GM19455 (cell line): ENCODE data around the gene P3H3.

ENCODE experiments used
- ATAC-seq: cut with Tn5 transposase; IDR thresholded peaks from one replicate; pipeline ENCODE4 v1.9.1; 2021; ENCODE audit not compliant: unreplicated experiment

The P3H3 gene

GRCh38 chr12:6796576-6796975 is 31.6 kb upstream of the P3H3 start:
- ATAC-seq = no peak

GRCh38 chr12:6799147-6799546 is 29.1 kb upstream of the P3H3 start:
- ATAC-seq = no peak

- ATAC-seq = no peak
Observed at GRCh38 chr12:6807170-6807569, 21.0 kb upstream of the P3H3 start.

GRCh38 chr12:6809056-6809455 is 19.2 kb upstream of the P3H3 start:
- ATAC-seq = no peak

DNA sequence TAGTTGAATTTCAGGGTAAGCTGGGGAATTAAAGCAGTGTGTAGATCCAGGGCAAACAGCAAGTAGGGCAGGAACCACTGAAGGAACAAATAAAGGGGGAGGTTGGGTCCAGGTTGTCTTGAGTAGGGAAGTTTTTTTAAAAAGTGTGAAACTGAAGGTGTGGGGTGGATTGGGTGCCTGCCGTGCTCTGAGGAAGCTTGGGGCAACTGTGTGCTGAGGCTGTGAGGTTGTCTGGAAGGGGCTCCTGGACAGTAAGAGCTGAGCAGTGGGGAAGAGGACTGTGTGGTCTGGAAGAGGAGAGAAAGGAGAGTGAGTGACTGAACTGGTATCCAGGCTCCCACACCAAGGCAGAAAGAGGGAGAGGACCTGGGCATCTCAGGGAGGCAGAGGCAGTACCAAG is 17.4 kb upstream of the P3H3 start:
- no peak for ATAC-seq

DNA sequence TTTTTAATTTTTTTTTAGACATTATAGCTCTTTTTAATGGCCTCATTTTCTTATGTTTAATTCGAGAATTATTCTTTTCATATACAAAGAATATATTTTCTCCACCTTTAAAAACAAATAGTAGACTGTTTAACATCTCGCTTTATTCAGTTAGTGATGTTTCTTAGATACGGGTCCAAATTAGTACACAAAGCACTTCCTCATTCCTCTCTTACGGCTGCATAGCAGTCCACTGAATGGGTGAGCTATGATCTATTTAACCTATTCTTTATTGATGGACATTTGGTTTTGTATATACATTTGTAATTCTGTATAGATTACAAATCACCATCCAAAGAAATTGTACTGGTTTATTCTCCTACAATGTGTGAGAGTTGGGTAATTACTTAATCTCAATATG is 14.8 kb upstream of the P3H3 start:
- no peak for ATAC-seq

DNA sequence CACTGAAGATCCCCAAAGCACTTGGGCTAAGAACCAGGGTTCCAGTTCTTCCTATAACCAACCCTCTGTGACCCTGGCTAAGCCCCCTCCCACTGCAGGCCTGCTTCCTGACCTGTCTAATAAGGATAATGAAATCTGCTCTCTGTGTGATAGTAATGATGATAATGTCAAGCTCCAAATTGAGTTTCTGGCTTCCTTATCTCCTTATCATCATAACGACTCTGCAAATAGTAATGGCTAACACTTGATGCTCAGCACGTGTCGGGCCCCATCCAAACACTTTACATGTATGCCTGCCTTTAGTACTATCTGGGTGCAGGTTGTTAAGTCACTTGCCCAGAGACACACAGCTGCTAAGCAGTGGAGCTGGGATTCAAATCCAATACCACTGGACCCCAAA is 11.6 kb upstream of the P3H3 start:
- no peak for ATAC-seq

DNA sequence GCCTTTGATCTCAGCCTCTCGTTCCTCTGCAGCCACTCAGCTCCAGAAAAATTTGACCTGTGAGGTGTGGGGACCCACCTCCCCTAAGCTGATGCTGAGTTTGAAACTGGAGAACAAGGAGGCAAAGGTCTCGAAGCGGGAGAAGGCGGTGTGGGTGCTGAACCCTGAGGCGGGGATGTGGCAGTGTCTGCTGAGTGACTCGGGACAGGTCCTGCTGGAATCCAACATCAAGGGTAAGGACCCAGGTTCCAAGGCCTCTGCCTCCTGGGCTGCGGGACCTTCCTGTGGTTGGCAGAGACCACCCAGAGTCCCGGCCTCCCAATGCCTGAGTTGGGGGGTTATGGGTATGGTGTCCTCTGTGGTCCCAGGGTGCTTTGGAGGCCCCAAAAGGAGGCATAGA is 11.1 kb upstream of the P3H3 start:
- no peak for ATAC-seq

GRCh38 chr12:6817662-6818157 is 10.5 kb upstream of the P3H3 start:
- no peak for ATAC-seq

DNA sequence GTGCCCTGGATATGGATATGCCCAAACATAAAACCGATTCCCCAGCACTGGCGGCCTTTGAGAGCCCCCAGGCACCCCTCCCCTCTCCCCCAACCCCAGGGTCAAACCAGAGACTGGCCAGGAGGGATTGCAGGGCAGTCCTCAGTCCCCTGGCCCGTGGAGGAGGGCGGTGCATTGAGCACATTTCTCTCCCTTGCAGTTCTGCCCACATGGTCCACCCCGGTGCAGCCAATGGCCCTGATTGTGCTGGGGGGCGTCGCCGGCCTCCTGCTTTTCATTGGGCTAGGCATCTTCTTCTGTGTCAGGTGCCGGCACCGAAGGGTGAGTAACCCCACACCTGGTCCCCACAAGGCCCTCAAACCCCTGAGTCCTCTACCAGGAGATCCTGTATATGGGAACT is 10.0 kb upstream of the P3H3 start:
- no peak for ATAC-seq

DNA sequence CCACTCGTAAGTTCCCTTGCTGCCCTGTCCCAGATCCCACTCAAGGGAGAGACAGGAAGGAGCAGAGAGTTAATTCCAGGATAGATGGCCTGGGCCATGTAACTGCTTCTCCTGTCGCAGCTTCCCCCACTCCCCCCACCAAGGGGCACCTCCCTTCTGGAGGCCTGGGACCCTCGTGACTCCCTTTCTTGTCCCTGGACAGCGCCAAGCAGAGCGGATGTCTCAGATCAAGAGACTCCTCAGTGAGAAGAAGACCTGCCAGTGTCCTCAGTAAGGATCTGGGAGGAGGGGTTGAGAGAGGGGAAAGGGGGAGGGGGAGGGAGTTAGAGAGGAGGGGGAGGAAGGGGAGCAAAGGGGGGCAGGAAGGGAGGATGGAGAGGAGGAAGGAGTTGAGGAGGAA is 9.6 kb upstream of the P3H3 start:
- ATAC-seq = no peak

- no peak for ATAC-seq
Observed at GRCh38 chr12:6819106-6820030, 8.8 kb upstream of the P3H3 start.

DNA sequence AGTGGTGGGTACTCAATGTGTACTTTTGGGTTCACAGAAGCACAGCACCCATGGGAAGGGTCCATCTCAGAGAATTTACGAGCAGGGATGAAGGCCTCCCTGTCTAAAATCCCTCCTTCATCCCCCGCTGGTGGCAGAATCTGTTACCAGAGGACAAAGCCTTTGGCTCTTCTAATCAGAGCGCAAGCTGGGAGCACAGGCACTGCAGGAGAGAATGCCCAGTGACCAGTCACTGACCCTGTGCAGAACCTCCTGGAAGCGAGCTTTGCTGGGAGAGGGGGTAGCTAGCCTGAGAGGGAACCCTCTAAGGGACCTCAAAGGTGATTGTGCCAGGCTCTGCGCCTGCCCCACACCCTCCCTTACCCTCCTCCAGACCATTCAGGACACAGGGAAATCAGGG is 8.0 kb upstream of the P3H3 start:
- ATAC-seq = no peak

- ATAC-seq = no peak
Observed at GRCh38 chr12:6821591-6822425, 6.4 kb upstream of the P3H3 start, which contains the start of gene GPR162. TSS of gene GPR162 (plus strand) at chr12:6821821. CDS start at chr12:6823899, 2,078 bp downstream.

- no peak for ATAC-seq
Observed at GRCh38 chr12:6822426-6823135, 5.6 kb upstream of the P3H3 start.

DNA sequence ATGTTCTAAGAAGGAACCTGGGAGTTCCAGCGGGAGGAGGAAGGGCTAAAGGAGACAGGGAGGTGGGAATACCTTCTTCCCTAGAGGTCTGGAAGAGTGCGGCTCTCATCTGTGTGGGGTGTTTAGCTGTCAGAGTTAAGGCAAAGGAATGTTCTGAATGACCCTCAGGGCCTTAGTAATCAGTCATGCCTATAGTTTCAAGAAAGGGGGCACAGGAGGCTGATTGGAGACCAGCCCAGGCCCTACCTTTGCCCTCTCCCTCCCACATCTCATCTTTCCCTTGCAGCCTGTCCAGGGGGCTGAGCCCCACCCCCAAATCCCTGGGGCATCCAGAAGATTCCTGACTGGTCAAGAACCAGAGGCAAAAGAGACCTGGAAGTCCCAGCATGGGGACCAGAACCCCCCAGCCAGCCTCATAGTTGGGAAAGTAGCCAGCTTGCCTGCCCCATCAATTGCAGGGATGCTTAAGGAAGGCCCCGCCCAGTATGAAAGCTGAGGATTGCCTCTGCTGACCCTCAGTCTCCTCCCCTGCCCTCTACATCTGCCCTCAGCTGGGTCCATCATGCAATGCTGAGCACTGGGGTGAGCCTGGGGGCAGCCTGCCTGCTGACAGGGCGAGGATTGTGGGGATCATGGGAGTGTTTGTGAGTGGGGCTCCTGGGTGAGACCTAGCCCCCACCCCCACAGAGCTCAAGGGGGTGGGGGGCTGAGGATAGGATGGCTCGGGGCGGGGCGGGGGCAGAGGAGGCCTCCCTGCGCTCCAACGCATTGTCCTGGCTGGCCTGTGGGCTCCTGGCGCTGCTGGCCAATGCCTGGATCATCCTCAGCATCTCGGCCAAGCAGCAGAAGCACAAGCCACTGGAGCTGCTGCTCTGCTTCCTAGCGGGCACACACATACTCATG is 4.8 kb upstream of the P3H3 start:
- no peak for ATAC-seq

- no peak for ATAC-seq
Observed at GRCh38 chr12:6824085-6824775, 4.0 kb upstream of the P3H3 start.

GRCh38 chr12:6824901-6825381 is 3.3 kb upstream of the P3H3 start:
- no peak for ATAC-seq

DNA sequence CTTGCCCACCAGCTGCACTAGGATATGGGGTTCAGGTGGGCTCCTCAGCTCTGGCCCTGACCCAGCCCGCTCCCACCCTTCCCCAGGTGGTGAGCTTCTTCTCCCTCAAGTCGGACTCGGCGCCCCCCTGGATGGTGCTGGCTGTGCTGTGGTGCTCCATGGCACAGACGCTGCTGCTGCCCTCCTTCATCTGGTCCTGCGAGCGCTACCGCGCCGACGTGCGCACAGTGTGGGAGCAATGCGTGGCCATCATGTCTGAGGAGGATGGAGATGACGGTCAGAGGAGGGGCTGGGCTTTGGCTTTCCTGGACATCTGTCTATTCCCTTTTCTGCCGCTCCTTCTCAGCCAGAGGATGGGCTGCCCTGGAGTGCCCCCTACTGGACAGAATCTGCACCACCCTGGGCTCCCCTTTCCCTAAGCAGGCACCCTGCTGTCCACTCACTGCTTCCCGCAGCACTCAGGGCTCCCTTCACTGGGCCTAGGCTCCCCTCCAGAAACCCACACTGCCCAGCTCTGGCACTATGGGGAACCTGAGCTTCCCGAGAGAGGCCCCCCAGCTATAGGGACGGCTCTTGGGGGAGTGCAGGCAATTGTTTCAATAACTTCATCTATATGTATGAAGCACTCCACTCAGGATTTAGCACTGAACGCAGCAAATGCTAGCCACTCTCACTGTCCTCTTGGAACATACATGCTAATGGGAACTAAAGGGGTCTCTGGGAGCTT is 2.6 kb upstream of the P3H3 start:
- no peak for ATAC-seq
